Upper lobe of left lung (tissue), 4 donors: ENCODE measurements around the gene ALPG.

Source experiments
- CTCF ChIP-seq, 6 experiments: fragments of 450-650 bp in 4 of 6; fragments of 200-600 bp in 2 of 6; sonication (generic) in 2 of 6; IDR thresholded peaks; one replicate each; pipeline ENCODE4 v1.5.1; 2016 to 2019; ENCODE audit warnings: antibody characterized with exemption in 6 of 6
- POLR2A ChIP-seq, 4 donors: fragments of 450-650 bp; IDR thresholded peaks; one replicate each; pipeline ENCODE4 v1.5.1; 2016 to 2017; ENCODE audit warnings: antibody characterized with exemption in 4 of 4, mild to moderate bottlenecking in 2 of 4

- no peak for TF ChIP-seq CTCF (IDR thresholded peaks at IDR 0.05)
- peak in 2 of 4 donors; percentile 3 to 52 for TF ChIP-seq POLR2A (IDR thresholded peaks at IDR 0.05)
Measured at GRCh38 chr2:232386740-232387450, 19.7 kb upstream of the ALPG start.
